ENCODE results near the gene RPL38.
A peak's percentile ranks its signal among the peaks of the same experiment; 100 is the strongest.
"Not testable (repeated sequence)": the region's sequence is repeated elsewhere in the genome, so short reads cannot be mapped to it uniquely, and the experiment has no call there.

The RPL38 gene

GRCh38 chr17:74185571-74186185 is 17.8 kb upstream of the RPL38 start:
- no peak for DNase-seq

- no peak for DNase-seq
These were observed 17.0 kb upstream of the RPL38 start for GRCh38 chr17:74186498-74186897.

GRCh38 chr17:74187761-74188160 is 15.7 kb upstream of the RPL38 start:
- DNase-seq, result no peak

- not testable (repeated sequence) for DNase-seq
These were observed 14.8 kb upstream of the RPL38 start for GRCh38 chr17:74188687-74189086.

- DNase-seq, result peak; percentile 44
These were observed 13.3 kb upstream of the RPL38 start for GRCh38 chr17:74190154-74190553.

GRCh38 chr17:74190807-74191406 is 12.6 kb upstream of the RPL38 start:
- DNase-seq, result no peak

- peak; percentile 66 for DNase-seq
These were observed 10.3 kb upstream of the RPL38 start for GRCh38 chr17:74192950-74193781.

GRCh38 chr17:74194682-74195081 is 8.8 kb upstream of the RPL38 start:
- DNase-seq, result no peak

- DNase-seq, result no peak
These were observed 6.7 kb upstream of the RPL38 start for GRCh38 chr17:74196541-74197317.

- no peak for DNase-seq
These were observed 5.7 kb upstream of the RPL38 start for GRCh38 chr17:74197801-74198200.

- DNase-seq, result no peak
These were observed 4.8 kb upstream of the RPL38 start for GRCh38 chr17:74198694-74199093.

GRCh38 chr17:74199306-74200092 is 4.0 kb upstream of the RPL38 start:
- DNase-seq, result peak; percentile 77

- DNase-seq, result no peak
These were observed 3.4 kb upstream of the RPL38 start for GRCh38 chr17:74200112-74200511.

- DNase-seq, result no peak
These were observed 2.2 kb upstream of the RPL38 start for GRCh38 chr17:74201250-74201649.

GRCh38 chr17:74201948-74202347 is 1.5 kb upstream of the RPL38 start:
- DNase-seq, result no peak

GRCh38 chr17:74202938-74203337 is 540 bp upstream of the RPL38 start:
- no peak for DNase-seq

GRCh38 chr17:74204474-74204873 is 996 bp downstream of the RPL38 start:
- no peak for DNase-seq

- DNase-seq, result no peak
These were observed 1.8 kb downstream of the RPL38 start for GRCh38 chr17:74205274-74205673.

GRCh38 chr17:74206332-74206818 is 2.9 kb downstream of the RPL38 start:
- DNase-seq, result no peak

GRCh38 chr17:74210191-74211140 is 7.0 kb downstream of the RPL38 start:
- DNase-seq, result peak; percentile 74
